Gastroesophageal sphincter (tissue), 3 donors: ENCODE results near the gene BTN3A1.

ENCODE experiments used
- CTCF ChIP-seq, 4 experiments: fragments of 200-600 bp in 2 of 4; fragments of 450-650 bp in 2 of 4; sonication (generic) in 1 of 4; IDR thresholded peaks; one replicate each; pipeline ENCODE4 v1.5.1; 2017 to 2019; ENCODE audit warnings: antibody characterized with exemption in 4 of 4, mild to moderate bottlenecking in 2 of 4, moderate library complexity in 2 of 4
- POLR2AphosphoS5 ChIP-seq: sonication (generic); formaldehyde crosslinking; IDR thresholded peaks from one replicate; pipeline ENCODE4 v1.6.1; 2017; ENCODE audit warnings: antibody characterized with exemption

DNA sequence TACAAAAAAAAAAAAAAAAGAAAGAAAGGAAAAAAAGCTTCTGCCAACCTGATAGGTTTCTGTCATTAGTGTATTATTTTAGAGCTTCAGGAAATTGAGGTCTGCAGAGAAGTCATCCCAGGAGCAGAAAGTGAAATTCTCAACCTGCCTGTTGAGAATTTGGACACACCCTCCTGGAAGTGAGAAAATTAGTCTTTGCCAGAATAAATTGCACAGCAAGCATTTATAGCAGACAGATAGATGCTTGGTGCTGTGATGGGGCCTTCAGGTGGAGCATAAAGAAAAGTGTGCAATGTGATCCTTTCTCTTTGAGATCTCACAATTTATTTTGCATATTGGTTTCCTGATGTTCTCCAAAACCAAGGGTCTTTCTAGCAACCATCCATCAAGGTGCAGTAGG is 14.5 kb upstream of the BTN3A1 start:
- TF ChIP-seq CTCF (IDR thresholded peaks at IDR 0.05) (no peak), POLR2AphosphoS5 (no peak)
